HG03439 (cell line): Measurements from ENCODE around the gene PPIF.

Experiments
- ATAC-seq: cut with Tn5 transposase; IDR thresholded peaks from one replicate; pipeline ENCODE4 v1.9.1; 2021; ENCODE audit warnings: mild to moderate bottlenecking, moderate library complexity; ENCODE audit not compliant: unreplicated experiment

PPIF gene

DNA sequence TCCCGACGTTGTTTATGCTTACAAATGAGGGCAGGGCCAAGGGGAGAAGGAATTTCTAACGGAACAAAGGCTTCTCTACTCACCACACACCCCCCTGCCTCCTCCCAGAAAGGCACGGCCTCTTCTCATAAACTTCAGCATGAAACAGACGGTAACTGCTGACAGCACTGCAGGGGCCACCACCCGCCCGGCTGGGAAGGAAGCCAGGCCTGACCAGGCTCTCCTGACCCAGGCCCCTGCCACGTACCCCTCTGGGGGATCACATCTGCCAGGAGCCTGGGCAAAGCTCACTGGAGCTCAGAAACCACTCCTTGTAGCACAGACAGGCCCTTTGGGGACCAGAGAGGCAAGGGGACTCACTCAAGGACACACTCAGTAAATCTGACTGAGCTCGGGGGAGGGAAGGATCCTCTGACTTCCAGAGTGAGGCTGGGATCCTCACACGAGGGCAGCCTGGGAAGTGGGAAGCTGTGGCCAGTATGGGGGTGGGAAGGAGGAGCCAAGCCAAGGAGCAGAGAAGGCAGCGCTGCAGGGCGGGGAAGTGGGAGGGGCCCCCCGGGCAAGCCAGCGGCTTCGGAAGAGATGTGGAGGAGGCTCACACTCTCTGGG, 52.1 kb downstream of the PPIF start:
- no peak for ATAC-seq

DNA sequence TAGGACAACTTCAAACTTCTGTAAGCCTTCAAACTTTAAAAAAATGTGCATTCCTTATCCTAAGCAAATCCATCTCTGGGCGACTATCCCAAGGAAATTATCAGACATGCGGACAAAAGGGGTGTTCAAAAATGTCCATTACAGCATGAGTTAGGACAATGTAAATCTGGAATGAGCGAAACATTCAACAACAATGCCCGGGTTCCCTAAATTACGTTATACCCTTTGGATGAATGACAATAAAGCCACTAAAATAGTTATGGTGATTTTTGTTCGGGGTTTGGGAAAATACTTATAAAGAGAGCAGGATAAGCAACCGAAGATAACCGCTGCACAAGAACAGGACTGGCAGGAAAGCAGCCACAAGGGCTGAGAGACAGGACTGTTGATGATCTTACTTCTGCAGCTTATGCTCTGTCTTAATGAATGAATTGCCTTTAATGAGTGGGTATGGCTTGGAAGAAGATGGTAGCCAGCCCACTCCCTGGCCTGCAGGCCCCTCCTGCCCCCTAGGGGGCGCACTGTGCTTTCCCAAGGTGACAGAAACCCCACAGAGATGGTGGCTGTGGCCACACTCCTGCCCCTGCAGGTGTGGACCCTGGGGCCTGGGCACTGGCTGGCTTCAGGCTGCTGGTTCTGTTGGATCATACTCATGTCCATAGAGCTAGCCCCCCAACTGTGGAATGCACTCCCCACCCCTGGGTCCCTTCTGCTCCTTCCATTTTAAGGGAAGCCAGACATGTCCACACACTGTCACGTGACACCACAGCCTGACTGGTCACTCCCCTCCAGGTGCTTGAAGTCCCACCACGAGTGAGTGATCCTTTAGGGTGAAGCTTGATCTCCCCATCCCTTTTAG, 53.1 kb downstream of the PPIF start:
- ATAC-seq: no peak

GRCh38 chr10:79401015-79401921, 54.0 kb downstream of the PPIF start:
- ATAC-seq: no peak

- no peak for ATAC-seq
These were observed 55.3 kb downstream of the PPIF start for GRCh38 chr10:79402625-79402946.

- ATAC-seq: no peak
These were observed 55.7 kb downstream of the PPIF start for GRCh38 chr10:79402951-79403350.

DNA sequence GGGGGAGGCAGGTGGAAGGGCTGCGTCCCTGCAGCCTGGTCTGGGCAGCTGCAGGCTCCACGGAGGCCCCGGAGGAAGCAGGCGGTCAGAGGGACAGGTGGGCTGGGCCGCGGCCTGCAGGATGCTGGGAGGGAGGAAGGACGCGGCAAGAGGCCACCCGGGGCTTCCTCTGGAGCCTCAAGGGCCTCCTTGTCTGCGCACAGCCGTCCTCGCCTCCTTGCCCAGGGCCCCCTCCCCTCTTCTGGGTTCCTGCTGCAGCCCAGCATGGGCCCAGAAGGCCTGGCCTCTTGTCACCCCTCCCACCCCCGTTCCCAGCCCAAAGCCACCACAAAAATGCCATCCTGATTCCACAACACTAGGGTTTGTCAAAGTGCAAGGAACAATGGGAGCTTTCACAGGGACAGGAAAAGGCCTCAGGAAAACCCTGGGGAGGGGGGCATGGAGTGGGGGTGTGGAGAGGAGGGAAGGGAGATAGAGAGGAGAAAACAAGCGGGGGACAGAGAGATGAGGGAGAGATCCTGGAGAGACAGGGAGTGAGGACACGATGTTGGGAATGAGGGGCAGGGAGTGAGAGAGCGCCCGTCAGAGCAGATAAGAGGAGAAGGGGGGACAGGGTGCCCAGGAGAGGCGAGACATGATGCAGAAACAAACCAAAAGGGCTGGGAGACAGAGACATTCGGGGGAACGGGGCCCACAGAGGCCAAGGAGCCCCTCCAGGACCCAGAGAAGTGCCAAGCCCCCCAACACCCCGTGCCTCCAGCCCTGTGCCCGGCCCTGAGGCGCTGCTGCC, 56.4 kb downstream of the PPIF start:
- ATAC-seq: no peak

GRCh38 chr10:79404231-79404609, 57.0 kb downstream of the PPIF start:
- no peak for ATAC-seq

GRCh38 chr10:79404690-79405131, 57.4 kb downstream of the PPIF start:
- no peak for ATAC-seq
